MM.1S (cell line): ENCODE results near the gene CNTN6.

Experiments used
- DNase-seq: peaks from one replicate; pipeline ENCODE4 v3.0.0-alpha.2; 2015
- H2AFZ ChIP-seq: fragments of 300-600 bp; sonication (generic); 2 replicates; pipeline ENCODE4 v1.6.0; 2016; ENCODE audit warnings: antibody characterized with exemption, low read length
- H3F3A ChIP-seq: fragments of 300-600 bp; sonication (generic); 2 replicates; pipeline ENCODE4 v1.6.1; 2016; ENCODE audit warnings: mild to moderate bottlenecking, antibody characterized with exemption, low read length, moderate library complexity, mixed read lengths; ENCODE audit not compliant: insufficient read depth
- H3K27ac ChIP-seq: fragments of 300-600 bp; sonication (generic); 2 replicates; pipeline ENCODE4 v1.5.1; 2016; ENCODE audit warnings: mild to moderate bottlenecking, low read length
- H3K27me3 ChIP-seq: fragments of 300-600 bp; sonication (generic); replicated peaks from 2 replicates; pipeline ENCODE4 v1.6.0; 2016; ENCODE audit warnings: low read length; ENCODE audit not compliant: insufficient read depth
- H3K36me3 ChIP-seq: fragments of 300-600 bp; sonication (generic); replicated peaks from 2 replicates; pipeline ENCODE4 v1.6.1; 2016; ENCODE audit warnings: mild to moderate bottlenecking, low read length, mixed read lengths; ENCODE audit not compliant: insufficient read depth
- H3K4me1 ChIP-seq: fragments of 300-600 bp; sonication (generic); 2 replicates; pipeline ENCODE4 v1.6.1; 2016; ENCODE audit warnings: low read length, mixed read lengths
- H3K4me2 ChIP-seq: fragments of 300-600 bp; sonication (generic); 2 replicates; pipeline ENCODE4 v1.6.0; 2016; ENCODE audit warnings: low read depth, low read length
- H3K4me3 ChIP-seq: fragments of 300-600 bp; sonication (generic); 2 replicates; pipeline ENCODE4 v1.5.1; 2016; ENCODE audit warnings: low read length, mixed read lengths
- H3K79me2 ChIP-seq: fragments of 300-600 bp; sonication (generic); 2 replicates; pipeline ENCODE4 v1.6.1; 2016; ENCODE audit warnings: mixed run types, low read length, mixed read lengths
- H3K9ac ChIP-seq: fragments of 300-600 bp; sonication (generic); 2 replicates; pipeline ENCODE4 v1.6.1; 2016; ENCODE audit warnings: low read length, mixed read lengths
- H3K9me2 ChIP-seq: fragments of 300-600 bp; sonication (generic); replicated peaks from 2 replicates; pipeline ENCODE4 v1.6.1; 2016; ENCODE audit warnings: mild to moderate bottlenecking, low read length, mixed read lengths; ENCODE audit not compliant: insufficient read depth
- H3K9me3 ChIP-seq: fragments of 300-600 bp; sonication (generic); replicated peaks from 2 replicates; pipeline ENCODE4 v1.6.1; 2016; ENCODE audit warnings: mild to moderate bottlenecking, low read length, mixed read lengths; ENCODE audit not compliant: insufficient read depth
- H4K20me1 ChIP-seq: fragments of 300-600 bp; sonication (generic); 2 replicates; pipeline ENCODE4 v1.6.1; 2016; ENCODE audit warnings: mild to moderate bottlenecking, low read length, moderate library complexity, mixed read lengths; ENCODE audit not compliant: insufficient read depth
- EZH2 ChIP-seq: fragments of 300-600 bp; sonication (generic); optimal IDR thresholded peaks from 2 replicates; pipeline ENCODE3; 2017; ENCODE audit warnings: low read depth, mild to moderate bottlenecking, antibody characterized with exemption, low read length, mixed read lengths
- EZH2phosphoT487 ChIP-seq: fragments of 300-600 bp; sonication (generic); IDR thresholded peaks from 2 replicates; pipeline ENCODE4 v1.6.1; 2018; ENCODE audit warnings: antibody characterized with exemption, low read length
- TF ChIP-seq, protein P1 (sequence below): fragments of 300-600 bp; sonication (generic); IDR thresholded peaks from 2 replicates; pipeline ENCODE4 v1.5.1; 2016; ENCODE audit warnings: antibody characterized with exemption, low read length, mixed read lengths

The CNTN6 gene

GRCh38 chr3:1355691-1356090 lies 262.9 kb downstream of the CNTN6 start:
- DNase-seq = no peak
- no peak overlapping the region for H3K9ac ChIP-seq
- no peak for TF ChIP-seq EZH2phosphoT487
- TF ChIP-seq EZH2 = no peak
- TF ChIP-seq, protein P1, sequence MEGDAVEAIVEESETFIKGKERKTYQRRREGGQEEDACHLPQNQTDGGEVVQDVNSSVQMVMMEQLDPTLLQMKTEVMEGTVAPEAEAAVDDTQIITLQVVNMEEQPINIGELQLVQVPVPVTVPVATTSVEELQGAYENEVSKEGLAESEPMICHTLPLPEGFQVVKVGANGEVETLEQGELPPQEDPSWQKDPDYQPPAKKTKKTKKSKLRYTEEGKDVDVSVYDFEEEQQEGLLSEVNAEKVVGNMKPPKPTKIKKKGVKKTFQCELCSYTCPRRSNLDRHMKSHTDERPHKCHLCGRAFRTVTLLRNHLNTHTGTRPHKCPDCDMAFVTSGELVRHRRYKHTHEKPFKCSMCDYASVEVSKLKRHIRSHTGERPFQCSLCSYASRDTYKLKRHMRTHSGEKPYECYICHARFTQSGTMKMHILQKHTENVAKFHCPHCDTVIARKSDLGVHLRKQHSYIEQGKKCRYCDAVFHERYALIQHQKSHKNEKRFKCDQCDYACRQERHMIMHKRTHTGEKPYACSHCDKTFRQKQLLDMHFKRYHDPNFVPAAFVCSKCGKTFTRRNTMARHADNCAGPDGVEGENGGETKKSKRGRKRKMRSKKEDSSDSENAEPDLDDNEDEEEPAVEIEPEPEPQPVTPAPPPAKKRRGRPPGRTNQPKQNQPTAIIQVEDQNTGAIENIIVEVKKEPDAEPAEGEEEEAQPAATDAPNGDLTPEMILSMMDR = no peak
- H2AFZ ChIP-seq = no peak overlapping the region
- H3K36me3 ChIP-seq = no peaks in the 10 kb centered on the region
- no peaks in the 10 kb centered on the region for H3K27me3 ChIP-seq
- H4K20me1 ChIP-seq = no peaks in the 10 kb centered on the region
- H3K9me2 ChIP-seq = no peaks in the 10 kb centered on the region
- H3K27ac ChIP-seq = no peak overlapping the region
- H3F3A ChIP-seq = no peaks in the 10 kb centered on the region
- H3K9me3 ChIP-seq = no peaks in the 10 kb centered on the region
- no peaks in the 10 kb centered on the region for H3K79me2 ChIP-seq
- no peak overlapping the region for H3K4me2 ChIP-seq
- H3K4me1 ChIP-seq = no peaks in the 10 kb centered on the region
- no peak overlapping the region for H3K4me3 ChIP-seq

GRCh38 chr3:1356101-1356500 lies 263.3 kb downstream of the CNTN6 start:
- Histone ChIP-seq H3K36me3 (no peaks in the 10 kb centered on the region), H3K9ac (no peak overlapping the region), H4K20me1 (no peaks in the 10 kb centered on the region), H3K27ac (no peak overlapping the region), H3K4me2 (no peak overlapping the region), H3K4me1 (no peaks in the 10 kb centered on the region), H3K9me3 (no peaks in the 10 kb centered on the region), H3K27me3 (no peaks in the 10 kb centered on the region), H3K79me2 (no peaks in the 10 kb centered on the region), H3K9me2 (no peaks in the 10 kb centered on the region), H3F3A (no peaks in the 10 kb centered on the region), H3K4me3 (no peak overlapping the region), H2AFZ (no peak overlapping the region)
- TF ChIP-seq EZH2phosphoT487 (no peak), EZH2 (no peak)
- TF ChIP-seq, protein P1 = no peak
- DNase-seq = no peak

DNA sequence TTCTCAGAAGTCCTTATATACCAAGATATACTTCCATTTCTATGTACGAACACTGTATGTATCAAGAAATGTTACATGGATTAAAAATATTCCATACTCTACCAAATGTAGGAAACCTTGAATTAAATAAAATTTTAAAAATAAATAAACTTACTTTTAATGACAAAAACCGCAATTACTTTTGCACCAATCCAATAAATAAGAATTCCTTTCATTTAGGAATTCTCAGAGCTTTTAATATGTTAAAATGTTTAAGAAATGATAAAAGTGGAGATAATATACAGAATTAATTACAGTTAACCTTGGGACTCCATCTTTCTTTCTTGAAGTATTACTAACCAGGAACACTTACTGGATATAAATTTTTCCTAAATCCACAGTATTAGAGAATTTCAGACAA lies 272.7 kb downstream of the CNTN6 start:
- no peaks in the 10 kb centered on the region for H3K9me2 ChIP-seq
- no peak overlapping the region for H3K4me3 ChIP-seq
- H3K27ac ChIP-seq = no peak overlapping the region
- H2AFZ ChIP-seq = no peak overlapping the region
- H3F3A ChIP-seq = no peaks in the 10 kb centered on the region
- no peak for TF ChIP-seq EZH2
- TF ChIP-seq EZH2phosphoT487 = no peak
- TF ChIP-seq, protein P1 = no peak
- H3K4me2 ChIP-seq = no peak overlapping the region
- no peaks in the 10 kb centered on the region for H3K79me2 ChIP-seq
- H3K4me1 ChIP-seq = no peaks in the 10 kb centered on the region
- H3K9me3 ChIP-seq = no peaks in the 10 kb centered on the region
- H3K36me3 ChIP-seq = no peaks in the 10 kb centered on the region
- no peaks in the 10 kb centered on the region for H3K27me3 ChIP-seq
- DNase-seq = no peak
- no peaks in the 10 kb centered on the region for H4K20me1 ChIP-seq
- H3K9ac ChIP-seq = no peak overlapping the region
